Measurements from ENCODE around the gene UNC50. TPM values are rescaled to one million over a fixed set of nuclear protein-coding genes. Genes with fewer than 3 reads are reported as not detected.
A peak's percentile ranks its signal among the peaks of the same experiment; 100 is the strongest.

UNC50 gene
- total RNA-seq, 2 experiments from 2014 or later = 33.4 to 36.2 TPM

- ChIA-PET CTCF (interaction anchor here (0.6 to 4.4 kb wide), 29 partner anchors 10 to 494 kb away, joined by 3 to 48 read pairs (median 4); no protein-coding TSS in a partner anchor), POLR2A (no interaction called here)
- H3K4me3 Mint-ChIP-seq = no peak overlapping the region
- no peak overlapping the region for H3K27ac Mint-ChIP-seq
- intact Hi-C loops (cut with micrococcal nuclease) = no loop called here
- H3K4me1 Mint-ChIP-seq (ENCODE audit: low read depth) = no peaks in the 10 kb centered on the region
- H3K9me3 Mint-ChIP-seq = no peaks in the 10 kb centered on the region
- no peaks in the 10 kb centered on the region for H3K27me3 Mint-ChIP-seq
- no peak for DNase-seq
- H3K36me3 Mint-ChIP-seq = peaks cover 27% of the 10 kb centered on the region
These were observed 40.0 kb upstream of the UNC50 start for GRCh38 chr2:98568161-98568956.

- ChIA-PET CTCF (interaction anchor here (0.6 to 4.4 kb wide), 30 partner anchors 10 to 493 kb away, joined by 3 to 48 read pairs (median 4); no protein-coding TSS in a partner anchor), POLR2A (no interaction called here)
- no peaks in the 10 kb centered on the region for H3K27me3 Mint-ChIP-seq
- H3K4me1 Mint-ChIP-seq (ENCODE audit: low read depth) = no peaks in the 10 kb centered on the region
- peak overlapping the region; percentile 49 for H3K27ac Mint-ChIP-seq
- DNase-seq = peak; percentile 80
- no peaks in the 10 kb centered on the region for H3K9me3 Mint-ChIP-seq
- intact Hi-C loops (cut with micrococcal nuclease) = loop anchor here (1.0 kb wide), 2 partner anchors 32 to 268 kb away; no protein-coding TSS in a partner anchor
- peaks cover 30% of the 10 kb centered on the region for H3K36me3 Mint-ChIP-seq
- H3K4me3 Mint-ChIP-seq = no peak overlapping the region
These were observed 39.1 kb upstream of the UNC50 start for GRCh38 chr2:98569197-98569793.

DNA sequence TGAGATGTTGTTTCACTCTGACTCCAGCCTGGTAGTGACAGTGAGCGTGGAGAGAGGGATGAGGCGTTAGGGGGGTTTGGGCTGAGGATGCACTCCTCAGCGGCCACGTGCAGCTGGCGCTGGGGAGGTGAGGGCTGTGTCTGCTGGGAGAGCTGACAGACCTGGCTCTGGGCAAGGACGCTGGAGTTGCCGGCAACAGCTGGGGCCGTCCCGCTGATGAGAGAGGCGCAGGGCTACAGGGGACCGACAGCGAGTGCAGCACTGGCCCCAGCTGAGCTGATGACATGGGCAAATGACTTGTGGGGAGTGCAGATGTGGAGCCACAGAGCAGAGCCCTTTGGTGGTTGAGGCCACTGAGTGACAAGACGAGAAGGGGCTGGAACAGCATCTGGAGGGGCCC lies 38.5 kb upstream of the UNC50 start:
- intact Hi-C loops (cut with micrococcal nuclease) = loop anchor here (1.0 kb wide), 2 partner anchors 31 to 267 kb away; no protein-coding TSS in a partner anchor
- Mint-ChIP-seq H3K9me3 (no peaks in the 10 kb centered on the region), H3K4me3 (no peak overlapping the region), H3K27ac (peak overlapping the region; percentile 16), H3K4me1 (ENCODE audit: low read depth) (no peaks in the 10 kb centered on the region), H3K27me3 (no peaks in the 10 kb centered on the region), H3K36me3 (peaks cover 30% of the 10 kb centered on the region)
- CTCF ChIA-PET = interaction anchor here (1.1 to 4.4 kb wide), 4 partner anchors 9 to 268 kb away, joined by 3 to 48 read pairs (median 21); no protein-coding TSS in a partner anchor
- POLR2A ChIA-PET = no interaction called here
- DNase-seq = no peak

DNA sequence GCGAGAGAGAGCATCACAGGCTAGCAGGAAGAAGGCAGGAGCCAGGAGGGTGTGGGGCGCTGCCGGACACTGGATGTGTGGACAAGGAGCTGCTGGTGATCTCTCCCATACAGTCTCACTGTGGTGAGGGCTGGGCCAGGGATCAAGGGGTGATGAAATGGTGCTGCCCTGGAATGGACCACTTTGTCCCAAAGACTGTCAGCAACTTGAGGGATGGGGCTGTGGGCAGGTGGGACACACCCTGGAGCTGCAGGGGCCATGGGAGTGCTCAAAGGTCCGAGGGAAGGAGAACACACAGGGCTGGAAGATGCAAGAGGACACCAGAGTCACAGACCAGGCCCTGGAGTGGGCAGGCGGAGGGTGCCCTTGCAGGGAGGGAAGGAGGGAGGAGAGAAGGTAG lies 38.0 kb upstream of the UNC50 start:
- Mint-ChIP-seq H3K27me3 (no peaks in the 10 kb centered on the region), H3K4me1 (ENCODE audit: low read depth) (no peaks in the 10 kb centered on the region), H3K9me3 (no peaks in the 10 kb centered on the region), H3K4me3 (no peak overlapping the region), H3K27ac (no peak overlapping the region), H3K36me3 (peaks cover 31% of the 10 kb centered on the region)
- ChIA-PET CTCF (interaction anchor here (1.1 to 4.4 kb wide), 4 partner anchors 9 to 267 kb away, joined by 3 to 48 read pairs (median 21); no protein-coding TSS in a partner anchor), POLR2A (no interaction called here)
- no peak for DNase-seq
- intact Hi-C loops (cut with micrococcal nuclease) = no loop called here

DNA sequence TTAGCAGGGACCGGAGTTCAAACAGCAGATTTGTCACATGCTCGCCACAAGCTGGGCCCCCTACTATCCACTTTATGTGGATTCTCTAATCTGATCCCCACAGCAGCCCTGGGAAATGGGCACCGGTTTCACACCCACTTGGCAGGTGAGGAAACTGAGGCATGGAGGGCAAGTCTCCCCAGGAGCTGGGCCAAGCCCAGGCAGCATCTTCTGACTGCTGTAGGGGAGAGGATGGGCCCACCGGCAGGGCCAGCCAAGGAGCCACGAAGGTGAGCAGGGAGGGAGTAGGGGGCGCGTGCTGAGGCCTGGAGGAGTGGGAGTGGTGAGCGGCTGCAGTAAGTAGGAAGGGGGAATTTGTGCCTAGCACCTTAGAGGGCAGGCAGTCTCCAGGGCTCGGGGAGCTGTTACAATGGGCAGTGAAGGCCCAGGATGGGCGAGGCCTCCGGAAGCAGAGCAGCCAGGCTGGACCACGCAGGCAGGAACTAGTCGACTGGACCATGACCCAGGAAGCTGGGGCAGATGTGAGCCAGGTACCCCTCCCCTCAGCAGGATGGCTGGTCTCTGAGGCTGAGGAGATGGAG lies 37.2 kb upstream of the UNC50 start:
- H3K4me3 Mint-ChIP-seq = no peak overlapping the region
- POLR2A ChIA-PET = no interaction called here
- no peak for DNase-seq
- H3K9me3 Mint-ChIP-seq = no peaks in the 10 kb centered on the region
- intact Hi-C loops (cut with micrococcal nuclease) = no loop called here
- CTCF ChIA-PET = interaction anchor here (2.6 to 4.4 kb wide), 2 partner anchors 13 to 159 kb away, joined by 10 to 48 read pairs; no protein-coding TSS in a partner anchor
- H3K36me3 Mint-ChIP-seq = peaks cover 25% of the 10 kb centered on the region
- no peaks in the 10 kb centered on the region for H3K4me1 Mint-ChIP-seq (ENCODE audit: low read depth)
- H3K27me3 Mint-ChIP-seq = no peaks in the 10 kb centered on the region
- H3K27ac Mint-ChIP-seq = no peak overlapping the region

GRCh38 chr2:98571796-98572195 lies 36.6 kb upstream of the UNC50 start:
- ChIA-PET POLR2A (no interaction called here), CTCF (interaction anchor here (2.6 to 4.4 kb wide), 2 partner anchors 13 to 159 kb away, joined by 10 to 48 read pairs; no protein-coding TSS in a partner anchor)
- DNase-seq = no peak
- Mint-ChIP-seq H3K4me1 (ENCODE audit: low read depth) (no peaks in the 10 kb centered on the region), H3K36me3 (peaks cover 23% of the 10 kb centered on the region), H3K27ac (no peak overlapping the region), H3K9me3 (no peaks in the 10 kb centered on the region), H3K27me3 (no peaks in the 10 kb centered on the region), H3K4me3 (no peak overlapping the region)
- intact Hi-C loops (cut with micrococcal nuclease) = no loop called here

DNA sequence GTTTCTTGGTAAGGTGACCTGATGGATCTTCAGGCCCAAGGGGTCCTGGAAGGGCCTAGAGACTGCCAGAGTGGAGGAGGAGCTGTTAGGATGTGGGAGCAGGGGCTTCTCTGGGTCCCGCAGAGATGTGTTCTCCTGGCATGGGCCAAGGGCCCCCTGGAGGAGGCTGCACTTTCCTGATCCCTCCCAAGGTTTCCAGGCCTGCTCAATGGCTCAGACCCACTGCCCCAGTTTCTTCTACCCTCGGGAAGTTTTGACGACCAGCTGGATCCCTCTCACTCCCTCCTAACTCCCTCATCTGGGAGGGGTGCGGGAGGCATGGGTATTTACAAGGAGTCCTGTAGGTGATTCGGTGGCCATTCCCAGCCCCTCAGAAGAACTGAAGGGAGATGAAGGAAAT lies 36.2 kb upstream of the UNC50 start:
- no peaks in the 10 kb centered on the region for H3K27me3 Mint-ChIP-seq

GRCh38 chr2:98572676-98573075 lies 35.7 kb upstream of the UNC50 start:
- H3K27me3 Mint-ChIP-seq = no peaks in the 10 kb centered on the region
- no peak overlapping the region for H3K27ac Mint-ChIP-seq
- ChIA-PET CTCF (interaction anchor here (0.7 to 2.6 kb wide), 3 partner anchors 12 to 160 kb away, joined by 3 to 10 read pairs (median 3); no protein-coding TSS in a partner anchor), POLR2A (no interaction called here)
- H3K4me3 Mint-ChIP-seq = no peak overlapping the region
- no peaks in the 10 kb centered on the region for H3K4me1 Mint-ChIP-seq (ENCODE audit: low read depth)
- no peaks in the 10 kb centered on the region for H3K9me3 Mint-ChIP-seq
- no peak for DNase-seq
- intact Hi-C loops (cut with micrococcal nuclease) = no loop called here
- H3K36me3 Mint-ChIP-seq = peaks cover 23% of the 10 kb centered on the region

More for the DNA sequence above, 36.2 kb upstream of the UNC50 start:
- Mint-ChIP-seq H3K36me3 (peaks cover 20% of the 10 kb centered on the region), H3K4me3 (no peak overlapping the region), H3K27ac (no peak overlapping the region), H3K9me3 (no peaks in the 10 kb centered on the region), H3K4me1 (ENCODE audit: low read depth) (no peaks in the 10 kb centered on the region)
- DNase-seq = no peak
- ChIA-PET CTCF (interaction anchor here (1.2 to 4.4 kb wide), 3 partner anchors 14 to 160 kb away, joined by 3 to 48 read pairs (median 10); no protein-coding TSS in a partner anchor), POLR2A (no interaction called here)
- intact Hi-C loops (cut with micrococcal nuclease) = no loop called here

DNA sequence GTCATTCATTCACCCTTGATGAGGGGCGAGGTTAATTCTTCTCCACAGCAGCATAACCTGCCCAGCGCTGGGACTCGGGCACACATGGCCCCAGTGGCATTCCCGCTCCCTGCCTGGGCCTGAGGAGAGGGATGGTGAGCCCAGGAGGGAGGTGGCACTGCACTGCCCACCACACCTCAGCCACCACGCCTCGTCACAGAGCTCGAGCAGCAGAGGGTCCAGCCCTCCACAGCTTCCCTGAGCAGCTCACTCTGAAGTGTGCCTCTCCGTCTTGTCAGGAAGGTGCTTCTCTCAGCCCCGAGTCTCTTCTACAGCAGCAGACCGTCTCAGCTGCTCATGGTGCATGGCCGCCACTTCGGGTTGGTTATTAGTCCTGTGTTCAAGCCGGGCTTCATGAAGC lies 35.0 kb upstream of the UNC50 start:
- no peak for DNase-seq
- POLR2A ChIA-PET = no interaction called here
- intact Hi-C loops (cut with micrococcal nuclease) = no loop called here

GRCh38 chr2:98576666-98577312 lies 31.6 kb upstream of the UNC50 start:
- no peaks in the 10 kb centered on the region for H3K27me3 Mint-ChIP-seq
- no peaks in the 10 kb centered on the region for H3K9me3 Mint-ChIP-seq
- no peak overlapping the region for H3K27ac Mint-ChIP-seq
- H3K36me3 Mint-ChIP-seq = peaks cover 20% of the 10 kb centered on the region
- ChIA-PET CTCF (interaction anchor here (1.3 to 4.1 kb wide), 2 partner anchors 8 to 11 kb away, joined by 3 to 24 read pairs; no protein-coding TSS in a partner anchor), POLR2A (no interaction called here)
- H3K4me3 Mint-ChIP-seq = no peak overlapping the region
- DNase-seq = no peak
- intact Hi-C loops (cut with micrococcal nuclease) = no loop called here
- H3K4me1 Mint-ChIP-seq (ENCODE audit: low read depth) = no peaks in the 10 kb centered on the region

More for the DNA sequence above, 35.0 kb upstream of the UNC50 start:
- Mint-ChIP-seq H3K27ac (no peak overlapping the region), H3K4me1 (ENCODE audit: low read depth) (no peaks in the 10 kb centered on the region), H3K27me3 (no peaks in the 10 kb centered on the region), H3K9me3 (no peaks in the 10 kb centered on the region), H3K36me3 (peaks cover 29% of the 10 kb centered on the region), H3K4me3 (no peak overlapping the region)
- CTCF ChIA-PET = interaction anchor here (0.7 to 2.6 kb wide), 3 partner anchors 12 to 161 kb away, joined by 3 to 10 read pairs (median 3); no protein-coding TSS in a partner anchor

DNA sequence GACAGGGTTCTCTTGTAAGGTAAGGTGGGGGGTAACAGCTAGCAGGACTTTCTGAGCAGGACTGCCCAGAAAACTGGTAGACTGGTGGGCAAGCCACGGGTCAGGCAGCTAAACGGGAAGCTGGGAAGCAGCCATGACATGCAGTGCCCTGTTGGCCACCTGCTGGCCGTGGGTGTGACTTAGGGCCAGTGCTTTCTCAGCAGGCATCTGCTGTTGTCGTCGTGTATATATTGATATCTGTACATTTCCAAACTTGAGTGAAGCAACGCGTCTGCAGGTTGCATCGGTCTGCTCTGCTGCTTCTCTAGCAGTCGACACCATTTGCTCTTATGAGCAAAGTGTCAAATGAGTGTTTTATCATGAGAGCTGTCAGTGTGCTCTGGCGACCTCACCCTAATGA lies 31.1 kb upstream of the UNC50 start:
- Mint-ChIP-seq H3K4me3 (no peak overlapping the region), H3K27me3 (no peaks in the 10 kb centered on the region), H3K27ac (no peak overlapping the region), H3K9me3 (no peaks in the 10 kb centered on the region), H3K36me3 (peaks cover 20% of the 10 kb centered on the region), H3K4me1 (ENCODE audit: low read depth) (no peaks in the 10 kb centered on the region)
- intact Hi-C loops (cut with micrococcal nuclease) = no loop called here
- no peak for DNase-seq
- CTCF ChIA-PET = interaction anchor here (1.3 to 4.1 kb wide), 2 partner anchors 9 to 10 kb away, joined by 3 to 24 read pairs; no protein-coding TSS in a partner anchor
- POLR2A ChIA-PET = no interaction called here
